Stimulated activated CD8-positive, alpha-beta memory T cell treated with anti-CD3 and anti-CD28 coated beads, Interleukin-12 subunit alpha, Interleukin-12 subunit beta, amount 100 ng/mL, for 4 hours (primary cell): ENCODE results near the gene FCHSD1.
"Not testable (repeated sequence)": the region's sequence is repeated elsewhere in the genome, so short reads cannot be mapped to it uniquely, and the experiment has no call there.

Source experiments
- DNase-seq: peaks from one replicate; pipeline ENCODE4 v3.0.0-alpha.2; 2020; ENCODE audit warnings: low read depth

Gene FCHSD1

DNA sequence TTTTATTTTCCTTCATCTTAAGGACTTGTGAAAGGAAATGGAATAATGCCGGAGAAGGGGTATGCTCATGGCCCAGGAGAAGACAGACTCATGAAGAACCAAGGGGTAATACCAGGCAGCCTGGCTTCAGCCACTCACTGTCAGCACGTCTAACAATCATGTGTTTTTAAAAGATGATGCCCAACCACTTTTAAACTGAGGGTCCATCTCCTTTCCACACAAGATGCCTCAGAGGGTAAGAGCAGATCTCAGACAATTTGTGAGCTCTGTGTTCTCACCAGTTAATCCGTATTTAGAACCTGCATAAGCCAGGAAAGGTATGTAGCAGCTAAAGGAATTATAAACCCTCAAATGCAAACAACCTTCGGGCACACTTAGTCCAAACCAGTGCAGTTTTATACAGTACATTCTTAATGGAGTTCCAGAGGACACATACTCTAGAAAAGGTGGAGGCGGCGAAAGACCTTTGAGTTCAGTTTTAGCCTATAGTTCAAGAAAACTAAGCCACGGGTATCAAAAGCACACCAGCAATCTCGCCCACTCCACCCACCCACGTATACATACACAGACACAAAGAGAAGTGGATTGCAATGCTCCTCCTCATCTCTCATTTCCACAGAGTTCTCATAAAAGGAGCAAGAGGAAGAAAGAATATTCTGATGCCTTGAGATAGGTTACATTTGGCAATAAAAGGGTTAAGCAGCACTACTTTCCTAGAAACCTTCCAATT, 35.1 kb downstream of the FCHSD1 start:
- DNase-seq = no peak

DNA sequence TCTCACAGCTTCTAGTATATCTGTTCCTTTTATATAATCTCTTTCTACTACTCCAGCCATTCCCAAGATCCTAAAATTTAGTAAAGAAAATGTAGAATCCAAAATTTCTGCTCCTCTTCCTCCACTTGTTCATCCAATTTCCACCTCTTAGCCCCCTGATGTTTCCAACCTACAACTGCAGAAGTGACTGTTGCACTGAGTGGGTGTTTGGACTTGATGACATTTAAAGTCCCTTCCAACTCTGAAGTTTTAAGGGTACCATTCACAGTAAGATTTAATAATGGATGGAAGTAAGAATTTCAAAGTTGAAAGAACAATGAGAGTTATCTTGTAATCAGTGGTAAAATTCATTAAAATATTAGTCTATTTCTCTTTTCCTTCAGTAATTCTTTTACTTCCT, 37.9 kb downstream of the FCHSD1 start:
- no peak for DNase-seq

DNA sequence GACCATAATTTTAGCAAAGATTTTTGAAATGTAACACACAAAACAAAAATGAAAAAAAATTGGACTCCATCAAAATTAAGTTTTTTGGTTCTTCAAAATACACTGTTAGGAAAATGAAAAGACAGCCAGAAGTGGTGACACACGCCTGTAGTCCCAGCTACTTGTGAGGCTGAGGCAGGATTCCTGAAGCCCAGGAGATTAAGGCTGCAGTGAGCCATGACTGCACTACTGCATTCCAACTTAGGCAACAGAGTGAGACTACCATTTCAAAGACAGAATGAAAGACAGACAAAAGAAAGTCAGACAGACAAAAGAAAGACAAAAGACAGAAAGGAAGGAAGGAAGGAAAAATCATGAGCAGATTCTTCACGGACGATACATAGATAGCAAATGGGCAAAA, 39.9 kb downstream of the FCHSD1 start:
- no peak for DNase-seq

DNA sequence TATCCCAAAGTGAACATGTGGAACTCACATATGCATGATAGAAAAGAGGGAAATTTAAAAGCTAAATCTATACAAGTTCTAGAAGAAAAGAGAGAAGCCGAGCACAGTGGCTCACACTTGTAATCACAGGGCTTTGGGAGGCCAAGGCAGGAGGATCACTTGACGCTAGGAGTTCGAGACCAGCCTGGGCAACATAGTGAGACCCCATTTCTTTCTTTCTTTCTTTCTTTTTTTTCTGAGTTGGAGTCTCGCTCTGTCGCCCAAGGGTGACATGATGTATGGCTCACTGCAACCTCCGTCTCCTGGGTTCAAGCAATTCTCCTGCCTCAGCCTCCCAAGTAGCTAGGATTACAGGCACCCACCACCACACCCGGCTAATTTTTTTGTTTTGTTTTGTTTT, 41.3 kb downstream of the FCHSD1 start:
- not testable (repeated sequence) for DNase-seq

DNA sequence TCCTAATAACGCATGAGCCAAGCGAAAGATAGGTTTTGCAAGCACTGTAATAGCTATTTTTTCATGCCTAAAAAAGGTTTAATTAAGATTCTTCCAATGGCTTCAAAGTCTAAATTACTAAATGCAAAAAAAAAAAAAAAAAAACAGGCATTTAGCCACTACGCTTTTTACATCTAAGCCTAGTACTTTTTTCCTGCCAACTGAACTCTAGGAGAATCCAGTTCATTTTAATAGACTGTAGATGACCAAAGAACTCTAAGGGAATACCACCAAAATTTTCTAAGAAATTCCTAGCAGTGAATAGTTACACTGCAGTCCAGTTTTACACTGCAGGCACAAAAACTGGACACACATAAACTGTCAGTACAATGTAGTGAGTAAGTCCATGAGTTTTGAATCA, 42.2 kb downstream of the FCHSD1 start:
- no peak for DNase-seq

DNA sequence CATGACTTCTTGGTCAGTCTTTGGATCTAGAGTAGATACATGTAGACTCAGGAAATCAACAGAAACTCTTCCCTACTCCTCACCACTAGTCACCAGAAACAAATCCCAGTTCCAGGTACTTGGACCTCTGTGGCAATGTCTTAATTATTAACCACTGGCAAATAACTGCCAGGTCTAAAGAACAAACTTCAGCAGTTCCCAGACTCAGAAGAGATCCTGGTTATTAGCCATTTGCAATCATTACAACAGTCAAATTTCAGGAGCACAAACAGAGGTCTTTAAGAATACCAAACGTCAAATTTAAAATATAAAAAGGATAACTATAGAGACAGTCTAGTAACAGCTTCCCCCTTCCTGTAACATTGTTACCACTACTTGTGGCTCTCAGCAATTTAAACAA, 42.7 kb downstream of the FCHSD1 start:
- DNase-seq = no peak

DNA sequence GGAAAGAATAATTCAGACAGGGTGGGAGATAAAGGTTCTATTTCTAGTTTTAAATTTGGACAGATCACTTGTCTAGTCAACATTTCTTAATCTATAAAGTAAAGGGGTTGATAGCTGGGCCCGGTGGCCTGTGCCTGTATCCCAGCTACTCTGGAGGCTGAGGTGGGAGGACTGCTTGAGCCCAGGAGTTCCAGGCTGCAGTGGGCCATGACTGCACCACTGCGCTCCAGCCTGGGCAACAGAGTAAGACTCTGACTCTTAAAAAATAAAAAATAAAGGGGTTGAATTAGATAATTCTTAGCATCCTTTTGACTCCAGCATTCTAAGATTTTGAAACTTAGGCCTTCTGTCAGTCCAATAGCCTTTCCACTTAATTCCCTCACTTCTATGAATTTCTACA, 43.2 kb downstream of the FCHSD1 start:
- DNase-seq = no peak

DNA sequence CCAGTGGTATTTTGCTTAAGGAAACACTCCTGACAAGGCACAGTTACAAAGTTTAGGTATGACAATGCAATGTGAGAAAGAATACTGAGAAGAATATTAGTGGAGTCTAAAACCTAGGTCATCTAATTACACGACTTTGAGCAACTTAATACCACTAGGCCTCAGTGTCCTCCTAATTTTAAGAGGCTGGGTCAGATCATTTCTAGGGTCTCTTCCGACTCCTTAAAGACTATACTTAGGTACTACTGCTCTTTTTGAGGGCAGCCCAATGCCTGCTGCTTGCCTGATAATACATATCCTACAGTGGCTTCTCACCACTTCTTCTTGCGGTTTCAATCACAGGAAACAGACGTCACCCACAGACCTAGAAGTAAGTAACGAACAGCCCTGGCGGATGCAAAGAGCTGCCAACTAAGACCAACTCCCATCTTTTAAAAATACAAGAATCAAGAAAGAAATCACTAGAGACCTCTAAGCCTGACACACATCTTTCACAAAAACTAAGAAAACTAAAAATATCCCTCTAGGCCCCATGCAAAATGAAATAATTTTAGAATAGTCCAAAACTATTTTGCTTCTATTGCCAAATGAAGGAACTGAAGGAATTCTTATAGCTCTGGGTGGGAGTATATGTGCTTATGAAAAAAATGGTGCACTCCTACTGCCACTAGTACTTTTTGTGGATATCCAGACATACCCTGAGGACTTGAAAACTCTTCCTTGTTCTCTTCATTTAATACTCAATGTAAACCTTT, 45.5 kb downstream of the FCHSD1 start:
- peak; percentile 45 for DNase-seq

DNA sequence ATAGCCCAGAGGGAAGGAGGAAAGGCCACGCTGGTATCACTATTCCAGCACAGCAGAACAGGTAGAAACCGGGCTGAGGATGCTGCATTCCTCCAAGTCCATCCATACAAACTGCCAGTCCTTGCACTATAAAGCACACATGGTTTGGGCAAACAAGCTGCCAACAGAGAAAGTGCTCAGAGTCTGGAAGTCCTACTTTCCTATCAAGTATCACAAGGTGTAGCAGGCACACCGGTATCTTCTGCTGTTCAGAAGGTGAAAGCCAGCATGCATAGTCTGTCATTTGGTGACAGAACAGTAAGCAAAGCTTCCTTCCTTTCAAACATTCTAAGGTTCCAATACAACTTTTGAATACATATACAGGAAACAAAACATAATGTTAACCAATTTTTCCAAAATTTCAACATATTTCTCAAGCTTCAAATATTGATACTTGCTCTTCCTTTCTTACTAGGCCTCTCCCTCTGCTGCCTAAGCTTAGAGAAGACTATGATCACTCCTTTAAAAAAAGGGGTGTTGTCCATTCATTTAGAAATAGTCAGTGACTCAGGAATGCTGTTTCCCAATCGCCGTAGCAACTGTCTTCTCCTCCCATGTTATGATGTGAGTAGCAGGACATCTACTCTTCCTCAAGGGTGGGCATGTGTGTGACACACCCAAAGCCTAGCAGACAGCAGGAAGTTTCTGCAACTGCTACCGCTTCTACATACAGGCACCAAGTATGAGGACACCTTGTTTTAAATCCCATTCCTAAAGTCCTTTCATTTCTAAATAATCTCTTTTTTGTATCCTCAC, 47.1 kb downstream of the FCHSD1 start:
- DNase-seq = no peak

DNA sequence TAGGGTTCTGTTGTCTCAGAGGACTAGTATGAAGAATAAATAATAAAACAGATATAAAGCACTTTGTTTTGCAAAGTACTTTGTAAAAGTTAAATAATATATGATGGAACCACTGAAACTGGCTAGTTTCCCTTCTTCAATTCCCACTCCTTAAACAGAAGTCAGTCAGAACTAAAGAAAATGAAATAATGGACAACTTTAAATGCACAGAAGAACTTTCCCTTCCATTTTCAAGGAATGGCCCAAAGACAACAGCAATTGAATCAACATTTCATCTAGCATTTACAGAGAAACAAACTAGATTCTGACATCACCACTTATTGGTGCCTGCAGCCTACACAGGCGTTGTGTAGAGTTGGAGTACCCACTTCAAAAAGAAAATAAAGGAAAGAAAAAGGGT, 48.6 kb downstream of the FCHSD1 start:
- DNase-seq = no peak

DNA sequence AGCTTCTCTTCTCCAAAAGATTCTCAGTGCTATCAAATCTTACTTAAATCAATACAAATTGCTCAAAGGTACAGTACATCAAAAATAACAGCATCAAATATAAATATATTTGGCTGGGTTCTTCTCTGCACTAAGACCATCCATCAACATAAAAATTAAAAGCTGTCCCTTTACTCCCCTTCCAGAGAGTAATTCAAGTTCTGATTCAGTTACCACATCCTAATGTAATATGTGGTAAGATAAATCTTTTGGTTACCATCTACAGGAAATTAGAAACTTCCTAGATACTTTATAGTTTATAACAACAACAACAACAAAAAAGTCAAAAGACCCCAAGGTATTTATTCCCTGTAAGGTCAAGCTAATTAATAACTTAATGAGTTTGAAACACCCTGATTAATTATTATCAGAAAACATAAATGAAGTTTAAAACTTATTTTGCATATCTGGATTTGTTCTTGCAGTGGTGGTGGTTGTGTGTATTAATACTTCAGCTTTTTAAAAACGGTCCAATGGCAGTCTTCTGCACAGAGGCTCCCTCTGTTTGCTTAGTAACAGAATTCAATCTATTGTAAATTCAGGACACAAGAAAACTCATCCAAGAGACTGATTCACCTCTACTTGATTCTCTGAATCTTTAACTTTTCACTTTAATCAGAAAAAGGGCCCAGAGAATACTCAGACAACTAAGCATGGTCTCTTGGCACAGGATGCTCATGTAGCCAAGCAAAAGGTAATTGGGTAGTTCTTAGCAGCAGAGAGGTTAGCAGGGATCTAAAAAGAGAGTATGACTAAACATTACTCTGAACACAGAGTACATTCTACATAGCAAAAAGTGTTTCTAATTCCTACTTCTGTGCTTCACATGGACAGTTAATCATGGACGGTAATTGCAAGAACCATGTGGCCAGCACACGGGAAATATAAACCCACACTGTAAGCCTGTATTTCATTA, 52.5 kb downstream of the FCHSD1 start:
- DNase-seq = no peak

DNA sequence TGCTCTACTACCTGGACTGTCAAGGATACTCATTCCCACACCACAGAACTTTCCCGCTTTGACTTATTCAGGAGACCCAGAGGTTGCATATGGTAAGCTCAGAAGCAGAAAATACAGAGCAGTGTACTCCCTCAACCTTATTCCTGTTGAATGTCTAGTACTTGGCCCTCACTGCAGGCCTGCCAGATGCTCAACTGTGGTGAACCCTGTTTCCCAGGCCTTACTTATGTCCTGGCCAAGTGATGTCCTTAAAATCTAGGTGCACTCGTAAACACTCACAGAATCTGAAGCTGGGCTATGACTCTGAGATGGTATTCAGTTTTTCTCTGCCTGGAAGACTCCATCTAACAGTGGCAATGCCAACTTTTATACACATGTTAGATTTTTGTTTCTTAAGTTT, 53.4 kb downstream of the FCHSD1 start:
- DNase-seq = no peak

DNA sequence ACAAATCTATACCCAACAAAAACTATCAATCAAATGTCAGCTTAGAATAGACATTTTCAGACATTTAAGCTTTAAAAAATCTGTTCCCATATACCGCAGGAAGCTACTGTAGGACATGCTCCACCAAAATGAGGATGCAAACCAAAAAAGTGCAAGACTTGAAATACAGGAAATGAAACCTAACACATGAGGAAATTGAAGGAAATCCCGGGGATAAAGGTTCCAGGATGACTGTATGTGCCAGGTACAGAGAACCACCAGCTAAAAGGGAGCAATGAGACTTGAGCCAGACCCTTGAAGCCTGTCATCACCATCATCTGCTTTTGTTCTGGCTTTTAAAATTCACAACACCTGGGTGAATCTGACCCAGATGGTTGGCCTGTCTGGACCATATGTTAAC, 53.8 kb downstream of the FCHSD1 start:
- DNase-seq = no peak

DNA sequence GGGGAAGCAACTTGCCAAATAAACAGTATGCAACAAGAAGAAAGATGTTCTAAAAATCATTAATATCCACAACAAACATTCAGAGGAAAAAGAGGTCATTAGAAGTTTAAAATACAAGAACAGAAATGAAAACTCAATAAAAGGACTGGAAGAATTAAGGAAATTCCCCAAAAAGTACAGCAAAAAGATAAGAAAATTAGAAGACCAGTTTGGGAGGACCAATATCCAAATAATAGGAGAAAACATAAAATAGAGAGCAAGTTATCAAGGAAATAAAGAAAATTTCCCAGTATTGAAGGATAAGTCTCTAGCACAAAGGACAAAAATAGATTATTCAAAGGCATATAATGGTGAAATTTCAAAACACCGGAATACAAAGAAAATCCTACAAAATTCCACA, 54.4 kb downstream of the FCHSD1 start:
- DNase-seq = no peak

DNA sequence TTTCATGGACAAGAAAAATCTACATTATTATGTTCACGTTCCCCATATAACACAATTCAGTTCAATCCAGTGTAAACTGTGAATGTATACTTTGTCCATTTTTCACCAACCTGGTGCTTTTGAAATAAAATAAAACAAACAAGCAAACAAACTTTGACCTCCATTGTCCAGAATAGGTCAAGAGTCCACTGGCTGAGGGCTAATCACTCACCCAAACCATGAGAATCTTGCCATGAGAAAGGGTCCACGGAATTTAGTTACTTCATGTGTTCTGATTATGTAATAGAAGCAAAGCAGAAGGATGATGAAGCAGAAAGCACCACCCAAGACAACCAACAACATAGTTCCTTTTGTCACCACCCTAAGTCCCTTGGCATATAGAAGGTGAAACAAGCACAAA, 61.1 kb downstream of the FCHSD1 start:
- no peak for DNase-seq
